ENCODE data around the gene MYBPC1. TPM values are rescaled to one million over a fixed set of nuclear protein-coding genes. Genes with fewer than 3 reads are reported as not detected.

Gene MYBPC1
- total RNA-seq, 1 experiment from 2014 or later, result not detected

- Histone ChIP-seq H3K4me2 (ENCODE audit: insufficient read depth, insufficient read length, low read length) (no peak overlapping the region), H2BK120ac (ENCODE audit: low read depth, low read length, poor library complexity, severe bottlenecking) (no peak overlapping the region), H3K23ac (ENCODE audit: insufficient read length, low read depth, low read length) (no peak overlapping the region), H3K4me1 (ENCODE audit: insufficient read depth, low read length) (no peaks in the 10 kb centered on the region), H3K18ac (ENCODE audit: insufficient read length, low read depth, low read length) (no peak overlapping the region), H2AK5ac (ENCODE audit: insufficient read length, low read length) (no peak overlapping the region), H4K5ac (ENCODE audit: insufficient read length, low read depth, low read length) (no peak overlapping the region), H3T11ph (ENCODE audit: low read length) (no peak overlapping the region), H3K79me1 (ENCODE audit: insufficient read depth, low read depth, low read length, poor library complexity, severe bottlenecking) (no peaks in the 10 kb centered on the region), H3K4ac (ENCODE audit: low read depth, low read length) (no peak overlapping the region), H3K9ac (ENCODE audit: extremely low read depth, insufficient read length, low read length) (no peak overlapping the region), H3K79me2 (ENCODE audit: insufficient read depth, low read length) (no peaks in the 10 kb centered on the region), H2BK15ac (ENCODE audit: low read depth, low read length) (no peak overlapping the region), H4K91ac (ENCODE audit: insufficient read length, low read depth, low read length) (no peak overlapping the region), H4K8ac (replicated peaks; ENCODE audit: insufficient read length, low read depth, low read length) (no peak overlapping the region), H3K9me3 (ENCODE audit: control insufficient read depth, low read depth, low read length) (no peaks in the 10 kb centered on the region), H3K56ac (ENCODE audit: insufficient read length, low read depth, low read length) (no peak overlapping the region), H2BK5ac (ENCODE audit: insufficient read length, low read length) (no peak overlapping the region), H3K27me3 (ENCODE audit: insufficient read depth, low read length) (no peaks in the 10 kb centered on the region), H3K27ac (ENCODE audit: insufficient read length, low read depth, low read length) (no peak overlapping the region), H3K14ac (ENCODE audit: insufficient read depth, low read length) (no peak overlapping the region), H4K20me1 (ENCODE audit: control insufficient read depth, insufficient read depth, insufficient read length) (no peaks in the 10 kb centered on the region), H3K23me2 (ENCODE audit: insufficient read length, low read depth, low read length, poor library complexity, severe bottlenecking) (no peaks in the 10 kb centered on the region), H2BK20ac (ENCODE audit: low read depth, low read length, poor library complexity, severe bottlenecking) (no peak overlapping the region), H2BK12ac (ENCODE audit: insufficient read length, low read depth, low read length) (no peak overlapping the region), H2AFZ (ENCODE audit: low read length) (no peak overlapping the region)
- no peak for TF ChIP-seq CTCF (conservative IDR thresholded peaks at IDR 0.05)
- Mint-ChIP-seq H3K27ac (no peak overlapping the region), H3K4me1 (no peaks in the 10 kb centered on the region), H3K36me3 (ENCODE audit: insufficient read depth in 1 of 3, low read depth in 3 of 3) (no peaks in the 10 kb centered on the region), H3K9me3 (no peaks in the 10 kb centered on the region), H3K27me3 (ENCODE audit: low read depth) (no peaks in the 10 kb centered on the region), H3K4me3 (no peak overlapping the region)
- DNase-seq, result no peak
Observed at GRCh38 chr12:101720118-101720517, 125.3 kb downstream of the MYBPC1 start.
